ENCODE data around the gene SHLD2. TPM values are rescaled to one million over a fixed set of nuclear protein-coding genes. Genes with fewer than 3 reads are reported as not detected.
"Not testable (repeated sequence)": the region's sequence is repeated elsewhere in the genome, so short reads cannot be mapped to it uniquely, and the experiment has no call there.

Gene SHLD2
- total RNA-seq, 2 donors from 2014 or later, result 31.3 to 33.0 TPM

DNA sequence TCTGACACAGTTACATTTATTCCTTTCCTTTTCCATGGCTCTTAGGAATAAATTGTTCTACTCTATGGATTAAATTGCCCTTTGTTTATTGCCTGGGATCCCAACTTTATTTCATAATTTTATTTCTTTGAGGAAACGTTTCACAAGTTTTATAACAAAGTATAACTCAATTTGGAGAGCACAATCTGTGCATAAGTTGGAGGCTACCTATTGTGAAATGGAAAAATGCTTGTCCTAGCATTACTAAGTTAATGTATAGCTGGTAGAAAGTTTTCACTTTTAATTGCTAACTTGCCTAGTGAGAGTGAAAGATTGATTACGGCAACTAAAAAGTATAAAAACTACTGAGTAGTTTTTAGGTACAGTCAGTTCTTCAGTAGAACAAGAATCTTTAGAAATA, 32.0 kb downstream of the SHLD2 start:
- intact Hi-C loops (cut with DNase I, micrococcal nuclease), result not testable (repeated sequence)

DNA sequence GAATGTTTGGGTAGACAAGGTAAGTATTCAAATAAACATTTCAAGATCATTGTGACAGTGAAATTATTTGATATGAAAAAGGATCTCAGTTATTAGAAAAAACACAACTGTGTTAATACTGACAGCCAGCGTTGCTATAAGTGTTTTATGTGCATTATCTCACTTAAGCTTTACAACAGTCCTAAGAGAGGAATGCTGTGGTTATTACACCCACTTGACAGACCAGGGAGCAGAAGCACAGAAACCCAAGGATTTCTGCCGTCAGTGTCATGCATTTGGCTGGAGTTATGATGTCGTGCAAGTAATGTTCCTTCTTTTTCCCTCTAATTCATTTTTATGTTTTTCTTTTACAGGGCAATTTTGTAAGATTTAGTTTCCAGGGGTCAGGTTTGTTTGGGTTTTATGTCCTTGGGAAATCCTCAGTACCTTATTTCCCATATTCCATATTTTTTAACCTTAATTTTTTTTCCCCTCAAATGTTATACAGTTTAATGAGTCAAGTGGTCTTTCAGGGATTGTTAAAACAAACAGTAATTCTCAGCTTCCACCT, 32.7 kb downstream of the SHLD2 start:
- DNase-seq; intact Hi-C loops (cut with DNase I, micrococcal nuclease): not testable (repeated sequence)
- peak; percentile 64 for ATAC-seq

More for the DNA sequence above, 32.0 kb downstream of the SHLD2 start:
- DNase-seq, result not testable (repeated sequence)
- ATAC-seq, result peak; percentile 75

DNA sequence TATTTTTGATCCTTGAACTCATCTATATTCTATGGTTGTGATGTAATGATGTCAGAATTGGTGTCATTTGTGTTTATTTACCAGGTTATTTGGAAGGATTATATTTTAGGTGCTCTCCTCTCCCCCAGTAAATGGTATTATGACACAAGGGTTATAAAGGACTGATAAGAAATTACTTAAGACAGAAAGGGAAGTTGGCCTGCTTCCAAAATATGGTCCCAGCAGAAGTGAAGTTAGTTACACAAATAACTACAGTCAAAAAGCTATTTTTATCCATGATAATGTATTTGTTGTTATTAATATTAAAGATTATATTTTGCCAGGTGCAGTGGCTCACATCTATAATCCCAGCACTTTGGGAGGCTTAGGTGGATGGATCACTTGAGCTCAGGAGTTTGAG, 37.2 kb downstream of the SHLD2 start:
- DNase-seq; intact Hi-C loops (cut with DNase I, micrococcal nuclease): not testable (repeated sequence)
- peak; percentile 29 for ATAC-seq

DNA sequence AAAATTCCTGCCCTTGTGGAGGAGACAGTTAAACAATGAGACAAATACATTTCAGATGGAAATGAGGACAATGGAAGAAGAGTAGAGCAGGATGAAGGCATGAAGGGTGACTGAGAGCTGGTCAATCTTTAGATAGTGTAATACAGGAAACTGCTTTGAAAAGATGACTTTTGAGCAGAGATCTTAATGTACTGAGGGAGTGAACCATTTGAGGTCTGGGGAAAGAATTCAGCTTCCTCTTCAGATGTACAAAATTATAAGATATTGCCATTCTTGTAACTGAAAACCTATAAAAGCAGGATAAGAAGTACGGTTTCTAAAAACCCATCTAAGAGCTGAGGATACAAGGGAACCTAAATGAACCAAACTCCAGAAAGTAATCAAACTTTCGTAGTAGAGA, 38.9 kb downstream of the SHLD2 start:
- intact Hi-C loops (cut with DNase I, micrococcal nuclease); DNase-seq; ATAC-seq: not testable (repeated sequence)

DNA sequence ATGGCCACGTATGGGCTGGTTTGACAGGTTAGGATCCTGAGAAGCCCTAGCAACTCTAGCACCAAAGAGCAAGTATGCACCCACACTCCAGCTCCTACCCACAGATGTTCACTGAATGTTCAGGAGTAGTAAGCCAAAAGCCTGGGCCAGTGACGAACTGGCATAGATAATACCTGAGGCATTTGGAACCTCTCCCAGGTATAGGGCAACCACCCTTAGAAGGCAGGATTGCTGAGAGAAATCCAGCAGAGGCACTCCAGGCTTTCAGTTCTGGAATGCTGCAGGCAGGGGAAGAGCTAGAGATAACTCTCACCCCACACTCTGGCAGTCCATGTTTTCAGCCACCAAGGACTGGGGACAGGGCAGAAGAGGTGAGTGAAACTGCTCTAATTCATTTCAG, 39.4 kb downstream of the SHLD2 start:
- ATAC-seq, result peak; percentile 9

DNA sequence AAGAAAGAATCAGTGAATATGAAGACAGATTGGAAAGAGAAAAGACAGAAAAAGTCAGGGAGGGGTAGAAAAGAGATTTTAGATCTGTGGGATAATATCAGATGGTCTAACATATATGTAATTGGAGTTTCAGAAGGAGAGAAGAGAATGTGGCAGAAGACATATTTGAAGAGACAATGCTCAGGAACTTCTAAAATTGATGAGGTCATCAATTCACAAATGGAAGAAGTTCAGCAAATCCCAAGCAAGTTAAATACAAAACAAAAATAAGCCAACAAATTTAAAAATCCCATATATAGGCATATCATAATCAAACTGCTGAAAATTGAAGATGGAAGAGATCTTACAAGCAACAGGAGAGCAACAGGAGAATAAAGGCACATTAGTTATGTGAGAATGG, 42.5 kb downstream of the SHLD2 start:
- ATAC-seq; intact Hi-C loops (cut with DNase I, micrococcal nuclease); DNase-seq: not testable (repeated sequence)

More for the DNA sequence above, 39.4 kb downstream of the SHLD2 start:
- intact Hi-C loops (cut with DNase I, micrococcal nuclease); DNase-seq: not testable (repeated sequence)

DNA sequence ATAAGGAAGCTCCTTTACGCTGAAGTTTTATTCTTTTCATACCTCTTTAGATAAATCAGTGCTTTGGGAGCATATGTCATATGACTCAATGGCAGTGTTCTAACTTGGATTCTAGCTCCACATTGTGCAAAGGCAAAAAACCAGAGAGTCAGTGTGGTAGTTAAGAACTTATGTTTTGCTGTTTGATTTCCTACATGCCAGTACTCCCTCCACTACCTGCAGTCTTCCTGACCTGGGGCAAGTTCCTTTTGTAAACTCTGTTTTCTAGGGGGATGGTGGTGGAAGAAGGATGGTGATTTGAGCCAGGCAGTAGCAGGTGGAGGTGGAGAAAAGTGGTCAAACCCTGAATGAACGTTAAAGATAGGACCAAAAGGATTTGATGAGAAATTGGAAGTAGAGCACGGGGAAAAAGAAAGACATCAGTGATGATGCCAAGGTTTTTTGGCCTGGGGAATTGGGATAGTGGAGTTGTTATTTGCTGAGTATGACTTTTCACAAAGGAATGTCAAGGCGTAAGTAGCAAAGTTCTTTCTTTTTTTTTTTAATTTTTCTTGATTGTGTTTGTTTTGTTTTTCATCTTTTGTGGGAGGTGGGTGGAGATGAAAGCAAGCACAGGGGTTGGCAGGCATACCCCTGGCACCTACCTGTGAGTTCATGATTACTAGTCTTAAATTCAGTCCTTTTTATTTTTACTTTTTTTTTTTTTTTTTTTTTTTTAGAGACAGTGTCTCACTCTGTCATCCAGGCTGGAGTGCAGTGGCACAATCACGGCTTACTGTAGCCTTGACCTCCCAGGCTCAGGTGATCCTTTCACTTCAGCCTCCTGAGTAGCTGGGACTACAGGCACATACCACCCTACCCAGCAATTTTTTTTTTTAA, 47.5 kb downstream of the SHLD2 start:
- ATAC-seq; intact Hi-C loops (cut with DNase I, micrococcal nuclease); DNase-seq: not testable (repeated sequence)

DNA sequence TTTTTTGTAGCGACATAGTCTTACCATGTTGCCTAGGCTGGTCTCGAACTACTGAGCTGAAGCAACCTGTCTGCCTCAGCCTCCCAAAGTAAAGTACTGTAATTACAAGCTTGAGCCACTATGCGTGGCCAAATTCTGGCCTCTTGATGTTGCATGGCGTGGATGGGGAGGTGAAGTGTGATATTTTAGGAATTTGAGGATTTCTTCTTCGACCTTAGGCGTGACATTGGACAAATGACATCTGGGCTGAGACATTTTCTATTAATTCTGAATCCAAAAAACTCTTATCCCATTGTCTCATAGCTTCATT, 48.1 kb downstream of the SHLD2 start:
- ATAC-seq; intact Hi-C loops (cut with DNase I, micrococcal nuclease); DNase-seq: not testable (repeated sequence)

DNA sequence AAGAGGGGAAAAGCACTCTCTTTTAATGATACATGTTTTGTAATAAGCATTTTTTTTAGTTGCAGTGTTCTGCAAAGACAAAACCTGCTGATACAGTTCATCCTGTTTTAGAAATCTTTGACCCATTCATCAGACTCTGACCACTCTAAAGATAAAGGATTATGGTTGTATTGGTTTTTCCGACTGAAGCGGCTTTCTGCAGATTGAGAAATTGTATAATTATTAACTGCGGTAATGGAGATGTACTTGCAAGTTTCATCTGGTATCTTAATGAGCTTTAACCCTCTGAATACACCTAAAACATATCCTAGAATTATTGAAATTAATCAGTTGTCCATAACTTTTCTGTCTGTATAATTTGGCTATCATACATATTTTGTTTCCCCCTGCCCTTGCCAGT, 50.6 kb downstream of the SHLD2 start:
- intact Hi-C loops (cut with DNase I, micrococcal nuclease); DNase-seq; ATAC-seq: not testable (repeated sequence)

DNA sequence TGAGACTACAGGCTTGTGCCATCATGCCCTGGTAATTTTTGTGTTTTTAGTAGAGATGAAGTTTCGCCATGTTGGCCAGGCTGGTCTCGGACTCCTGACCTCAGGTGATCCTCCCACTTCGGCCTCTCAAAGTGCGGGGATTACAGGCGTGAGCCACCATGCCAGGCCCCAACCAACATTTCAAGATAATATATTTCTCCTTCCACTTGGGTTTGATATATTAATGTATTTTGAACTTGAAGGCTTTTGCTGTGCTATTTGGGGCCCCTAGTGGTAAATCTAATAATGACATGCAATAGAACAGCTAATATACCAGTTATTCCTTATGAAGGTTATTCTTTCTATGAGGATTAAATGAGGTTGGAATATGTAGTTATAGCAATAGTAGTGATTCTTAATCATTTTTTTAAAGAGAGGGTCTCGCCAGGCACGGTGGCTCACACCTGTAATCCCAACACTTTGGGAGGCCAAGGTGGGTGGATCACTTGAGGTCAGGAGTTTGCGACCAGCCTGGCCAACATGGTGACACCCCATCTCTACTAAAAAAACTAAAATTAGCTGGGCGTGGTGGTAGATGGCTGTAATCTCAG, 54.1 kb downstream of the SHLD2 start:
- intact Hi-C loops (cut with DNase I, micrococcal nuclease); DNase-seq: not testable (repeated sequence)
- ATAC-seq, result peak; percentile 55

DNA sequence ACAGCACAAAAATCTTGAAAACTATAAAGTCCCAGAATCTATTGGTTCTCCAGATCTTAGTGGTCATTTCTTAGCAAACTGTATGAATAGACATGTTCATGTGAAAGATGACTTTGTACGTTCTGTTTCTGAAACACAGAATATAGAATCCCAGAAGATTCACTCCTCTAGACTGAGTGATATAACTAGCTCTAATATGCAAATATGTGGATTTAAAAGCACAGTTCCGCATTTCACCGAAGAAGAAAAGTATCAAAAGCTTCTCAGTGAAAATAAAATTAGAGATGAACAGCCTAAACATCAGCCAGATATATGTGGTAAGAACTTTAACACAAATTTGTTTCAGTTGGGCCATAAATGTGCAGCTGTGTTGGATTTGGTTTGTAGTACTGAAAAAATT, 56.5 kb downstream of the SHLD2 start:
- ATAC-seq; DNase-seq; intact Hi-C loops (cut with DNase I, micrococcal nuclease): not testable (repeated sequence)

DNA sequence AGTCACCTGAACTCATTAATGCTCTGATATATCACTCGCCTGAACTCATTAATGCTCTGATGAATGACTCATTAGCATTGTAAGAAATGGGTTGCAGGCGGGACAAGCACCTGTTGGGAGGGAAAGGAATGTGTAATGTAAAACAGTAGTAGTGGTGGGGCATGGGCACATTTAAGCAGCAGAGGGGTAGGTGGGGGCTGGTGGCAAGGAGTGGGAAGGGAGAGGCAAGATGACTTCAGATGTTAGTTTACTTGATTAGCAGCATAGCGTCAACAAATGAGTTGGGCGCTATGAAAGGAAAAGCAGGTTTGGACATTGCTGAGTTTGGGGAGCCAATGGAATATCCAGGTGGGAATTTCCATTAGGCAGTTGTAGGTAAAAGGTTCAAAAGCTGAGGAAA, 61.8 kb downstream of the SHLD2 start:
- intact Hi-C loops (cut with DNase I, micrococcal nuclease); ATAC-seq; DNase-seq: not testable (repeated sequence)

DNA sequence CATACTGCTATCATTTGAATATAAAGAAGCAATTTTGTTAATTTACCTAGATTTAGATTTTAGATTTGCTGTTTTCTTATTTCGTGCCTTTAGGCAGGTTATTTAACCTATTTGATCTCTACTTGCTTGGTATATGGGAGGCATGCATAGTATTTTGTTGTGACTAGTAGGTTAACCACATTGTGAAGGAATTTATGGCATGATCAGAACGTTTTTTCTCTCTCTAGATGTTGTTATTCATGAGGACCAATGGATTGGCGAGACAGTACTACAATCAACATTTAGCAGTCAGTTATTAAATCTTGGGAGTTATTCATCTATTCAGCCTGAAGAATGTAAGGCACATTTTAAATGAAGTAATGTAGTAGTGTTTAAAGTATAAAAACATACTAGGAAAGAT, 62.8 kb downstream of the SHLD2 start:
- DNase-seq; ATAC-seq; intact Hi-C loops (cut with DNase I, micrococcal nuclease): not testable (repeated sequence)

DNA sequence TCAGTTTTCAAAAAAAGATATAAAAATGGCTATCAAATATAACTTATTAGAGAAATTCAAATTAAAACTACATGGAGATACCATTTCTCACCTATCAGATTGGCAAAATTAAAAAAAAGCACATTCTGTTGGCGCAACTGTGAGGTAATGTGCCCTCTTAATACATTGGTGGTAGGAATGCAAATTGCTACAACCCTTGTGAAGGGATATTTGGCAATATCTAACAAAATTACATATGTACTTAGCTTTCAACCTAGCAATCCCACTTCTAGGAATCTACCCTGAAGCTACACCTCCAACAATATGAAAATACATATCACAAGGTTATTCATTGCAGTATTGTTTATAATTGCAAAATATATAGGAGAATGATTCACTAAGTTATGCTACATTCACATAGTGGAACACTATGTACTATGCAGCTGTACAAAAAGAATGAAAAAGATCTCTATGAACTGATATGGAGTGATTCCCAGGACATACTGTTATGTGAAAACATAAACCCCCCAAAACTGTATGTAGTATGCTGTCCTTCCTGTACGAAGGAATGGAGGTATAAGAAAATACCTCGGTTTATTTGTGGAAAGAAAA, 67.8 kb downstream of the SHLD2 start:
- ATAC-seq; DNase-seq; intact Hi-C loops (cut with DNase I, micrococcal nuclease): not testable (repeated sequence)

DNA sequence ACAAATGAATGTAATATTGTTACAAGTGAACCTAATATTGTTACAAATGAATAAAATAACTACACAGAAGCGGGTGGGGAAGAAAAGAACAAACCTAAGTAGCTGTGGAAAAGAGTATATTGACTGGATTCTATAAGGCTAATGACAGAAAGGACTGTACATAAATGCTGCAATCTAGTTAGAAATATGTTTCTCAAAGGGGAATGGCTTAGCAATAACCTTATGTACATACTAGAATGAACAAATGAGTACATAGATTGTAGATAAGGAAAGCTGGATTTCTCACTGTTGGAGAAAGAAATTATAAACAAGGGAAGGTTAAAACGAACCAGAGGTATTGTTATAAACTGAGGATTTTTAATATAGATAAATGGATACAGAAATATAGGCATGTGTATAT, 68.4 kb downstream of the SHLD2 start:
- DNase-seq; intact Hi-C loops (cut with DNase I, micrococcal nuclease): not testable (repeated sequence)
- peak; percentile 74 for ATAC-seq

DNA sequence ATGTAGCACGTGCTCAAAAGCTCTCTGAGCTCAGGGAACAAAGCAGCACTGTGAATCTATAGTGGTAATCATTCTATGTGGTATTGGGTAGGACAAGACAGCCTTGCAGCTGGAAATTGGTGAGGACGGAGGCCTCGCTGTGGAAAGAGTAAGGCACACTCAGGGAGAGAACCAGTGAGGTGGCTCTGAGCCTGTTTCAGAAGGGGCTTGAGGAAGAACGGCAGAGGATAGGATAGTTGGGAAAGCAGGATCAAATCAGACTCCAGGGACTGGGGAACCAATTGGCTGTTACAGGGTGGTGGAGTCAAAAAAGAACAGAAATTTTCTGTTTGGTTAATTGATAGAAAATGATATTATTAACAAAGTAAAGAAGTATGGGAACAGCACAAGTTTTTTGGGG, 74.9 kb downstream of the SHLD2 start:
- ATAC-seq; intact Hi-C loops (cut with DNase I, micrococcal nuclease); DNase-seq: not testable (repeated sequence)

DNA sequence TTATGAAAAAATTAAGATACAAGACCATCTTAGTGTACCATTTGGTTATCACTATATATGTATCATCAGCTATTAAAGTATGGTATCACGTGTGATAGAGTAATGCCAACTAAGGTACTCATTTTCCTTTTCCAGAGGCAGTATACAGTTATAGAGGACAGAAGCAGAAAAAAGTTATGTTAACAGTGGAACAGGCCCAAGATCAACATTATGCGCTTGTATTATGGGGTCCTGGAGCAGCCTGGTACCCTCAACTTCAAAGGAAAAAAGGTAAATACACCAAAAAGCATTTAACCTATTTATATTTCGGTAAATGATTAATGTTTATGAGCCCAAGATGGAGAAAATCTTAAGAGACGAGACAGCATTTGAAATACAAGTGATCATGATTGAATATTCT, 75.7 kb downstream of the SHLD2 start:
- intact Hi-C loops (cut with DNase I, micrococcal nuclease); DNase-seq: not testable (repeated sequence)
- ATAC-seq, result peak; percentile 65

DNA sequence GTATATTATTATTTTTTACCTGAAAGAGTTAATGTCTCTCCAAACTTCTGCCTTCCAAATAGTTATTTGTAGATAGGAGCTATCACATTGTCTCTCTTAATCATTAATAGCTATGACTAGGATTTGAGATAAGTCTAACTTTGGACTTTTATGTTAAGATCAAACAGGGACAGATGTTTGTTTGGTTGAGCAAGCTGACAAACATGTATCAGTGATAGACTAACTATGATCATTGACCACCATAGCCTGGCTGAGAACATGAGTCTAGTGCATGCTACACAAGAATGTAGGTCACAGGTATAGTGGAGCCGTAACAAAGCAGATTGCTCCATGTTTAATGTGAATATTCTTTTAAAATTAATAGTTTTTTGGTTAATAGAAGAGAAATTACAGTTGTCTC, 76.7 kb downstream of the SHLD2 start:
- intact Hi-C loops (cut with DNase I, micrococcal nuclease); ATAC-seq; DNase-seq: not testable (repeated sequence)

DNA sequence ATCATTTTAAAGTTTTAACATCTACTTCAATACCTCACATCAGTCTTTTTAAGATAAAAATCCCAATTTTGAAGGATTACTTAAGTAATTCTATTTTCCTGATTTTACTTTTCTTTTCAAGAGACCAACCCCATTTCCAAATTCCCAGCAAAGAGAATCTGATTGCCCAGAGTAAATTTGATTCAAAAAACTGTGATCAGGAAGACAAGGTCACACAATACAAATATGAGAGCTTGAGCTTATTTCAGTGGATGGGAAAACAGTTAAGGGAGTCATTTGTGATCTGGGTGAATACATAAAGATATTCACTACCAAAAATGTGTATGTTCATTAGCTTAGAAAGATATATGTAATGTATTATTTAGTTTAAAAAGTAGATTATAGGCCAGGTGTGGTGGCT, 77.2 kb downstream of the SHLD2 start:
- ATAC-seq; DNase-seq; intact Hi-C loops (cut with DNase I, micrococcal nuclease): not testable (repeated sequence)

All from left colon (tissue), 2 donors.